ENCODE data around the gene IZUMO2.

GRCh38 chr19:50204081-50204428, 41.0 kb upstream of the IZUMO2 start:
- no peak for TF ChIP-seq EZH2 (IDR thresholded peaks at IDR 0.05; ENCODE audit: borderline replicate concordance, insufficient read depth, low read length, poor library complexity, severe bottlenecking)
- no peak for TF ChIP-seq CTCF (IDR thresholded peaks at IDR 0.05; ENCODE audit: poor library complexity, severe bottlenecking)
- TF ChIP-seq REST (IDR thresholded peaks at IDR 0.05; ENCODE audit: borderline replicate concordance): no peak
- TF ChIP-seq EP300 (conservative IDR thresholded peaks at IDR 0.05; ENCODE audit: poor library complexity, severe bottlenecking): no peak
- no peak for TF ChIP-seq POLR2AphosphoS5 (IDR thresholded peaks at IDR 0.05)
- TF ChIP-seq SMC3 (conservative IDR thresholded peaks at IDR 0.05; ENCODE audit: poor library complexity): no peak
- no peak for TF ChIP-seq TAF1 (IDR thresholded peaks at IDR 0.05; ENCODE audit: low read depth)
- TF ChIP-seq RAD21 (conservative IDR thresholded peaks at IDR 0.05): no peak
- TF ChIP-seq MXI1 (conservative IDR thresholded peaks at IDR 0.05; ENCODE audit: poor library complexity, severe bottlenecking): no peak

Measured in neural cell (in vitro differentiated cells).